Astrocyte (in vitro differentiated cells and primary cell): ENCODE results near the gene KRT31. TPM values are rescaled to one million over a fixed set of nuclear protein-coding genes. Genes with fewer than 3 reads are reported as not detected.

Experiments used
- DNase-seq: peaks from one replicate; pipeline ENCODE4 v3.0.0-alpha.2; 2010; ENCODE audit warnings: low read depth
- FAIRE-seq: peaks from 2 replicates; lab custom pipeline; 2011; peaks lifted over from hg19 to GRCh38; lab: Jason Lieb, UNC
- H2AFZ ChIP-seq: 2 replicates; pipeline ENCODE4 v1.6.0; 2012; ENCODE audit warnings: low read depth, low read length, inconsistent platforms
- H3K27ac ChIP-seq: 2 replicates; pipeline ENCODE4 v1.5.1; 2011; ENCODE audit warnings: low read depth, low read length, inconsistent platforms
- H3K27me3 ChIP-seq: 2 replicates; pipeline ENCODE4 v1.6.0; 2011; ENCODE audit warnings: low read length, inconsistent platforms; ENCODE audit not compliant: insufficient read depth
- H3K36me3 ChIP-seq: 2 replicates; pipeline ENCODE4 v1.5.1; 2011; ENCODE audit warnings: low read length, inconsistent platforms; ENCODE audit not compliant: insufficient read depth
- H3K4me1 ChIP-seq: 2 replicates; pipeline ENCODE4 v1.5.1; 2011; ENCODE audit warnings: low read length, inconsistent platforms; ENCODE audit not compliant: insufficient read depth
- H3K4me2 ChIP-seq: 2 replicates; pipeline ENCODE4 v1.6.0; 2012; ENCODE audit warnings: low read length, inconsistent platforms
- H3K4me3 ChIP-seq: 2 replicates; pipeline ENCODE4 v1.5.1; 2011; ENCODE audit warnings: low read depth, mild to moderate bottlenecking, low read length, inconsistent platforms; ENCODE audit not compliant: insufficient read depth
- H3K79me2 ChIP-seq: 2 replicates; pipeline ENCODE4 v1.6.0; 2012; ENCODE audit warnings: mild to moderate bottlenecking, low read length, inconsistent platforms; ENCODE audit not compliant: insufficient read depth
- H3K9ac ChIP-seq: 2 replicates; pipeline ENCODE4 v1.6.0; 2012; ENCODE audit warnings: mild to moderate bottlenecking, low read length, inconsistent platforms
- H3K9me3 ChIP-seq: 2 replicates; pipeline ENCODE4 v1.5.1; 2012; ENCODE audit warnings: low read depth, mild to moderate bottlenecking, low read length, inconsistent platforms; ENCODE audit not compliant: insufficient read depth
- H4K20me1 ChIP-seq: 2 replicates; pipeline ENCODE4 v1.6.0; 2012; ENCODE audit warnings: low read length, inconsistent platforms; ENCODE audit not compliant: insufficient read depth
- H3K27ac Mint-ChIP-seq: one replicate; pipeline ENCODE4 v1.8.0; 2021; ENCODE audit warnings: mild to moderate bottlenecking, mixed read lengths; ENCODE audit not compliant: unreplicated experiment
- H3K27me3 Mint-ChIP-seq: one replicate; pipeline ENCODE4 v1.8.0; 2021; ENCODE audit warnings: low read depth, mixed read lengths; ENCODE audit not compliant: unreplicated experiment
- H3K36me3 Mint-ChIP-seq: one replicate; pipeline ENCODE4 v1.8.0; 2021; ENCODE audit warnings: low read depth, mixed read lengths; ENCODE audit not compliant: unreplicated experiment
- H3K4me1 Mint-ChIP-seq: one replicate; pipeline ENCODE4 v1.8.0; 2021; ENCODE audit warnings: low read depth, mixed read lengths; ENCODE audit not compliant: unreplicated experiment
- H3K4me3 Mint-ChIP-seq: one replicate; pipeline ENCODE4 v1.8.0; 2021; ENCODE audit warnings: mild to moderate bottlenecking, moderate library complexity, mixed read lengths; ENCODE audit not compliant: unreplicated experiment
- H3K9me3 Mint-ChIP-seq: one replicate; pipeline ENCODE4 v1.8.0; 2021; ENCODE audit warnings: mild to moderate bottlenecking, mixed read lengths; ENCODE audit not compliant: unreplicated experiment
- CTCF ChIP-seq: IDR thresholded peaks from 2 replicates; pipeline ENCODE4 v1.5.1; 2011; ENCODE audit warnings: low read depth, mild to moderate bottlenecking, inconsistent platforms, low read length, moderate library complexity; ENCODE audit not compliant: insufficient read depth
- EZH2 ChIP-seq: IDR thresholded peaks from 2 replicates; pipeline ENCODE4 v1.6.1; 2012; ENCODE audit warnings: mild to moderate bottlenecking, low read length, inconsistent platforms; ENCODE audit not compliant: insufficient read depth
- total RNA-seq: library from RNA; stranded (reverse); gene quantifications from 2 replicates; pipeline ENCODE4 v1.2.1, GENCODE V29; 2021

Gene KRT31
- total RNA-seq, 1 donor from 2014 or later = not detected

GRCh38 chr17:41444186-41444585 lies 46.8 kb upstream of the KRT31 start:
- no peak overlapping the region for H2AFZ ChIP-seq
- peaks cover 6% of the 10 kb centered on the region for H3K4me1 ChIP-seq
- H3K4me2 ChIP-seq = no peak overlapping the region
- Mint-ChIP-seq H3K27ac (no peak overlapping the region), H3K4me1 (peaks cover 4% of the 10 kb centered on the region), H3K36me3 (no peaks in the 10 kb centered on the region), H3K9me3 (peaks cover 1% of the 10 kb centered on the region), H3K27me3 (peaks cover 36% of the 10 kb centered on the region), H3K4me3 (no peak overlapping the region)
- H3K9ac ChIP-seq = no peak overlapping the region
- FAIRE-seq (no peak), DNase-seq (no peak)
- no peaks in the 10 kb centered on the region for H3K27me3 ChIP-seq
- H4K20me1 ChIP-seq = no peaks in the 10 kb centered on the region
- H3K27ac ChIP-seq = no peak overlapping the region
- no peak for TF ChIP-seq EZH2
- TF ChIP-seq CTCF = no peak
- H3K36me3 ChIP-seq = no peaks in the 10 kb centered on the region
- H3K4me3 ChIP-seq = no peak overlapping the region
- H3K9me3 ChIP-seq = no peaks in the 10 kb centered on the region
- H3K79me2 ChIP-seq = no peaks in the 10 kb centered on the region

- H3K4me3 ChIP-seq = no peak overlapping the region
- H3K4me2 ChIP-seq = no peak overlapping the region
- H3K4me1 ChIP-seq = peaks cover 6% of the 10 kb centered on the region
- no peak overlapping the region for H2AFZ ChIP-seq
- H3K27me3 ChIP-seq = no peaks in the 10 kb centered on the region
- no peak for TF ChIP-seq EZH2
- TF ChIP-seq CTCF = no peak
- H3K9me3 ChIP-seq = no peaks in the 10 kb centered on the region
- no peak overlapping the region for H3K27ac Mint-ChIP-seq
- no peak overlapping the region for H3K9ac ChIP-seq
- peaks cover 1% of the 10 kb centered on the region for H3K9me3 Mint-ChIP-seq
- H4K20me1 ChIP-seq = no peaks in the 10 kb centered on the region
- no peak overlapping the region for H3K4me3 Mint-ChIP-seq
- FAIRE-seq (no peak), DNase-seq (peak; percentile 76)
- H3K4me1 Mint-ChIP-seq = peaks cover 4% of the 10 kb centered on the region
- no peaks in the 10 kb centered on the region for H3K36me3 Mint-ChIP-seq
- no peak overlapping the region for H3K27ac ChIP-seq
- peaks cover 34% of the 10 kb centered on the region for H3K27me3 Mint-ChIP-seq
- no peaks in the 10 kb centered on the region for H3K36me3 ChIP-seq
- no peaks in the 10 kb centered on the region for H3K79me2 ChIP-seq
Measured at GRCh38 chr17:41442739-41443138, 45.3 kb upstream of the KRT31 start.

GRCh38 chr17:41440531-41441033 lies 43.2 kb upstream of the KRT31 start, which contains the start of gene KRT38:
TSS of gene KRT38 (minus strand) at chr17:41440983. CDS start at chr17:41440921, 62 bp downstream.
- peaks cover 1% of the 10 kb centered on the region for H3K4me1 Mint-ChIP-seq

More at GRCh38 chr17:41440531-41441033, 43.2 kb upstream of the KRT31 start, which contains the start of gene KRT38:
- H3K27ac Mint-ChIP-seq = no peak within 1 kb of the TSS
- H3K4me3 Mint-ChIP-seq = no peak within 1 kb of the TSS
- DNase-seq = no peak
- no peaks in the 10 kb centered on the region for H3K4me1 ChIP-seq
- no peak within 1 kb of the TSS for H3K9ac ChIP-seq
- TF ChIP-seq EZH2 (no peak), CTCF (no peak)
- H3K79me2 ChIP-seq = no peaks in the 10 kb centered on the region
- no peaks in the 10 kb centered on the region for H4K20me1 ChIP-seq
- H3K27me3 Mint-ChIP-seq = peaks cover 45% of the 10 kb centered on the region
- no peaks in the 10 kb centered on the region for H3K36me3 Mint-ChIP-seq
- peaks cover 1% of the 10 kb centered on the region for H3K9me3 Mint-ChIP-seq
- no peaks in the 10 kb centered on the region for H3K9me3 ChIP-seq
- H2AFZ ChIP-seq = no peak within 1 kb of the TSS
- no peak within 1 kb of the TSS for H3K4me3 ChIP-seq
- no peaks in the 10 kb centered on the region for H3K36me3 ChIP-seq
- H3K27me3 ChIP-seq = no peaks in the 10 kb centered on the region
- no peak within 1 kb of the TSS for H3K27ac ChIP-seq
- FAIRE-seq = no peak
- H3K4me2 ChIP-seq = no peak within 1 kb of the TSS
